MM.1S (cell line): Measurements from ENCODE around the gene IL4.

Experiments
- DNase-seq: peaks from one replicate; pipeline ENCODE4 v3.0.0-alpha.2; 2015
- H2AFZ ChIP-seq: fragments of 300-600 bp; sonication (generic); 2 replicates; pipeline ENCODE4 v1.6.0; 2016; ENCODE audit warnings: antibody characterized with exemption, low read length
- H3F3A ChIP-seq: fragments of 300-600 bp; sonication (generic); 2 replicates; pipeline ENCODE4 v1.6.1; 2016; ENCODE audit warnings: mild to moderate bottlenecking, antibody characterized with exemption, low read length, moderate library complexity, mixed read lengths; ENCODE audit not compliant: insufficient read depth
- H3K27ac ChIP-seq: fragments of 300-600 bp; sonication (generic); 2 replicates; pipeline ENCODE4 v1.5.1; 2016; ENCODE audit warnings: mild to moderate bottlenecking, low read length
- H3K27me3 ChIP-seq: fragments of 300-600 bp; sonication (generic); replicated peaks from 2 replicates; pipeline ENCODE4 v1.6.0; 2016; ENCODE audit warnings: low read length; ENCODE audit not compliant: insufficient read depth
- H3K36me3 ChIP-seq: fragments of 300-600 bp; sonication (generic); replicated peaks from 2 replicates; pipeline ENCODE4 v1.6.1; 2016; ENCODE audit warnings: mild to moderate bottlenecking, low read length, mixed read lengths; ENCODE audit not compliant: insufficient read depth
- H3K4me1 ChIP-seq: fragments of 300-600 bp; sonication (generic); 2 replicates; pipeline ENCODE4 v1.6.1; 2016; ENCODE audit warnings: low read length, mixed read lengths
- H3K4me2 ChIP-seq: fragments of 300-600 bp; sonication (generic); 2 replicates; pipeline ENCODE4 v1.6.0; 2016; ENCODE audit warnings: low read depth, low read length
- H3K4me3 ChIP-seq: fragments of 300-600 bp; sonication (generic); 2 replicates; pipeline ENCODE4 v1.5.1; 2016; ENCODE audit warnings: low read length, mixed read lengths
- H3K79me2 ChIP-seq: fragments of 300-600 bp; sonication (generic); 2 replicates; pipeline ENCODE4 v1.6.1; 2016; ENCODE audit warnings: mixed run types, low read length, mixed read lengths
- H3K9ac ChIP-seq: fragments of 300-600 bp; sonication (generic); 2 replicates; pipeline ENCODE4 v1.6.1; 2016; ENCODE audit warnings: low read length, mixed read lengths
- H3K9me2 ChIP-seq: fragments of 300-600 bp; sonication (generic); replicated peaks from 2 replicates; pipeline ENCODE4 v1.6.1; 2016; ENCODE audit warnings: mild to moderate bottlenecking, low read length, mixed read lengths; ENCODE audit not compliant: insufficient read depth
- H3K9me3 ChIP-seq: fragments of 300-600 bp; sonication (generic); replicated peaks from 2 replicates; pipeline ENCODE4 v1.6.1; 2016; ENCODE audit warnings: mild to moderate bottlenecking, low read length, mixed read lengths; ENCODE audit not compliant: insufficient read depth
- H4K20me1 ChIP-seq: fragments of 300-600 bp; sonication (generic); 2 replicates; pipeline ENCODE4 v1.6.1; 2016; ENCODE audit warnings: mild to moderate bottlenecking, low read length, moderate library complexity, mixed read lengths; ENCODE audit not compliant: insufficient read depth
- CTCF ChIP-seq: fragments of 300-600 bp; sonication (generic); IDR thresholded peaks from 2 replicates; pipeline ENCODE4 v1.5.1; 2016; ENCODE audit warnings: antibody characterized with exemption, low read length, mixed read lengths
- EZH2 ChIP-seq: fragments of 300-600 bp; sonication (generic); optimal IDR thresholded peaks from 2 replicates; pipeline ENCODE3; 2017; ENCODE audit warnings: low read depth, mild to moderate bottlenecking, antibody characterized with exemption, low read length, mixed read lengths
- EZH2phosphoT487 ChIP-seq: fragments of 300-600 bp; sonication (generic); IDR thresholded peaks from 2 replicates; pipeline ENCODE4 v1.6.1; 2018; ENCODE audit warnings: antibody characterized with exemption, low read length

IL4 gene

GRCh38 chr5:132662004-132662401 lies 11.8 kb upstream of the IL4 start:
- Histone ChIP-seq H3K27ac (no peak overlapping the region), H3K27me3 (no peaks in the 10 kb centered on the region), H3K79me2 (no peaks in the 10 kb centered on the region), H3K9me2 (no peaks in the 10 kb centered on the region), H4K20me1 (no peaks in the 10 kb centered on the region), H2AFZ (no peak overlapping the region), H3K36me3 (no peaks in the 10 kb centered on the region), H3K4me1 (peaks cover 6% of the 10 kb centered on the region), H3K4me3 (no peak overlapping the region), H3F3A (no peaks in the 10 kb centered on the region), H3K9ac (no peak overlapping the region), H3K9me3 (no peaks in the 10 kb centered on the region), H3K4me2 (no peak overlapping the region)
- no peak for TF ChIP-seq CTCF
- TF ChIP-seq EZH2: no peak
- TF ChIP-seq EZH2phosphoT487: no peak
- no peak for DNase-seq

- Histone ChIP-seq H4K20me1 (no peaks in the 10 kb centered on the region), H3K9ac (no peak overlapping the region), H3K4me1 (peaks cover 6% of the 10 kb centered on the region), H3K9me3 (no peaks in the 10 kb centered on the region), H3K79me2 (no peaks in the 10 kb centered on the region), H3K4me3 (no peak overlapping the region), H3K36me3 (no peaks in the 10 kb centered on the region), H3K27me3 (no peaks in the 10 kb centered on the region), H3K27ac (no peak overlapping the region), H3K9me2 (no peaks in the 10 kb centered on the region), H3K4me2 (no peak overlapping the region), H3F3A (no peaks in the 10 kb centered on the region), H2AFZ (peak overlapping the region; percentile 58)
- TF ChIP-seq CTCF: no peak
- no peak for TF ChIP-seq EZH2phosphoT487
- TF ChIP-seq EZH2: no peak
- DNase-seq: no peak
These were observed 10.6 kb upstream of the IL4 start for GRCh38 chr5:132662925-132663770.

GRCh38 chr5:132663771-132664695 lies 9.8 kb upstream of the IL4 start:
- Histone ChIP-seq H3K9me3 (no peaks in the 10 kb centered on the region), H3K27ac (no peak overlapping the region), H3K9me2 (no peaks in the 10 kb centered on the region), H3K79me2 (no peaks in the 10 kb centered on the region), H3K9ac (no peak overlapping the region), H3K4me1 (peaks cover 6% of the 10 kb centered on the region), H3K4me3 (no peak overlapping the region), H4K20me1 (no peaks in the 10 kb centered on the region), H3F3A (no peaks in the 10 kb centered on the region), H2AFZ (peak overlapping the region; percentile 58), H3K27me3 (no peaks in the 10 kb centered on the region), H3K4me2 (no peak overlapping the region), H3K36me3 (no peaks in the 10 kb centered on the region)
- no peak for TF ChIP-seq CTCF
- no peak for TF ChIP-seq EZH2
- TF ChIP-seq EZH2phosphoT487: no peak
- no peak for DNase-seq
